Esophagus squamous epithelium (tissue), 4 donors: ENCODE measurements around the gene WFDC11.

Source experiments
- POLR2A ChIP-seq, 4 donors: fragments of 450-650 bp; IDR thresholded peaks; one replicate each; pipeline ENCODE4 v1.6.1; 2017; ENCODE audit warnings: antibody characterized with exemption in 4 of 4, mild to moderate bottlenecking in 4 of 4, moderate library complexity in 3 of 4
- TF ChIP-seq, protein P1 (sequence below), 6 experiments: fragments of 450-650 bp in 4 of 6; fragments of 200-600 bp in 2 of 6; sonication (generic) in 2 of 6; IDR thresholded peaks; one replicate each; pipeline ENCODE4 v1.5.1; 2016 to 2019; ENCODE audit warnings: antibody characterized with exemption in 6 of 6, mild to moderate bottlenecking in 4 of 6, moderate library complexity in 4 of 6

DNA sequence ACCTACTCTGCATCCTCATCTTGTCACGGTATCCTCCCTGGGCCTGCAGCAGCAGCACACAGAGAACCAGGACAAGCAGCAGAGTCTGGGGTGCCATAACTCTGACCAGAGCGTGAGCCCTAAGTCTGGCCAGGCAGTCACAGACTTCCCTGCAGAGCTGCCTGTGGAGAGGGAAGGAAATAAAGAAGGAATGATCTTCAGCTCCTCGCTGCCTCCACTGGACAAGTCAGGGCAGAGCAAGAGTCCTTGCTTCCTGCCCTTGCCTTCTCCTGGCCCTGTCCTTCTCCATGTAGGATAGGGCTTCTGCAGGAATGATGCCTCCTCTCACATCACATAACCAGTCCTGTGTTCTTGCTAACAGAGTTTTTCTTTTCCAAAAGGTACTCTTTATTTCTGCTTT, 15.9 kb upstream of the WFDC11 start:
- TF ChIP-seq, protein P1, sequence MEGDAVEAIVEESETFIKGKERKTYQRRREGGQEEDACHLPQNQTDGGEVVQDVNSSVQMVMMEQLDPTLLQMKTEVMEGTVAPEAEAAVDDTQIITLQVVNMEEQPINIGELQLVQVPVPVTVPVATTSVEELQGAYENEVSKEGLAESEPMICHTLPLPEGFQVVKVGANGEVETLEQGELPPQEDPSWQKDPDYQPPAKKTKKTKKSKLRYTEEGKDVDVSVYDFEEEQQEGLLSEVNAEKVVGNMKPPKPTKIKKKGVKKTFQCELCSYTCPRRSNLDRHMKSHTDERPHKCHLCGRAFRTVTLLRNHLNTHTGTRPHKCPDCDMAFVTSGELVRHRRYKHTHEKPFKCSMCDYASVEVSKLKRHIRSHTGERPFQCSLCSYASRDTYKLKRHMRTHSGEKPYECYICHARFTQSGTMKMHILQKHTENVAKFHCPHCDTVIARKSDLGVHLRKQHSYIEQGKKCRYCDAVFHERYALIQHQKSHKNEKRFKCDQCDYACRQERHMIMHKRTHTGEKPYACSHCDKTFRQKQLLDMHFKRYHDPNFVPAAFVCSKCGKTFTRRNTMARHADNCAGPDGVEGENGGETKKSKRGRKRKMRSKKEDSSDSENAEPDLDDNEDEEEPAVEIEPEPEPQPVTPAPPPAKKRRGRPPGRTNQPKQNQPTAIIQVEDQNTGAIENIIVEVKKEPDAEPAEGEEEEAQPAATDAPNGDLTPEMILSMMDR (IDR thresholded peaks at IDR 0.05) = no peak
- no peak for TF ChIP-seq POLR2A (IDR thresholded peaks at IDR 0.05)
